HEK293 (cell line): ENCODE results near the gene ANKRD22.

Experiments
- CTCF ChIA-PET: fragments of 350-600 bp; formaldehyde crosslinking; extraction: SDS; loops from one replicate; lab custom pipeline; 2021; ENCODE audit warnings: antibody characterized with exemption; lab: Yijun Ruan, JAX
- POLR2A ChIA-PET: fragments of 300-600 bp; formaldehyde crosslinking; extraction: SDS; loops from one replicate; lab custom pipeline; 2020; ENCODE audit warnings: antibody characterized with exemption, inconsistent platforms; lab: Yijun Ruan, JAX
- H3K27ac ChIP-seq: fragments of 200-500 bp; sonication (Bioruptor generic); 2 replicates; pipeline ENCODE4 v1.5.1; 2014; ENCODE audit warnings: low read depth, low read length, control low read depth, inconsistent platforms; ENCODE audit errors: extremely low read depth
- H3K36me3 ChIP-seq, 2 experiments: fragments of 200-500 bp in 1 of 2; sonication (Bioruptor generic) in 1 of 2; 1 replicate in 1 of 2; 2 replicates in 1 of 2; pipeline ENCODE4 v1.5.1; 2014 to 2017; ENCODE audit warnings: inconsistent platforms in 2 of 2, low read length in 2 of 2; ENCODE audit not compliant: control insufficient read depth in 2 of 2, insufficient read depth in 1 of 2
- H3K4me1 ChIP-seq: fragments of 200-500 bp; sonication (Bioruptor generic); 2 replicates; pipeline ENCODE4 v1.5.1; 2014; ENCODE audit warnings: mild to moderate bottlenecking, low read length, inconsistent platforms; ENCODE audit not compliant: control insufficient read depth, insufficient read depth
- H3K4me3 ChIP-seq: 2 replicates; pipeline ENCODE4 v1.5.1; 2011; ENCODE audit warnings: low read depth, mild to moderate bottlenecking, control low read depth, low read length, moderate library complexity
- H3K9me3 ChIP-seq: fragments of 200-500 bp; sonication (Bioruptor generic); 2 replicates; pipeline ENCODE4 v1.5.1; 2014; ENCODE audit warnings: low read depth, low read length, inconsistent platforms; ENCODE audit not compliant: control insufficient read depth, insufficient read depth
- FEZF1 ChIP-seq: fragments of 450-650 bp; formaldehyde crosslinking; IDR thresholded peaks from 2 replicates; pipeline ENCODE4 v1.5.1; 2016; ENCODE audit warnings: missing biosample characterization, missing genetic modification characterization
- GLIS1 ChIP-seq: fragments of 450-650 bp; formaldehyde crosslinking; IDR thresholded peaks from 2 replicates; pipeline ENCODE4 v1.5.1; 2016; ENCODE audit warnings: missing biosample characterization, missing genetic modification characterization
- GLIS2 ChIP-seq: fragments of 450-650 bp; formaldehyde crosslinking; IDR thresholded peaks from 2 replicates; pipeline ENCODE4 v1.5.1; 2016; ENCODE audit warnings: missing biosample characterization, missing genetic modification characterization
- PRDM10 ChIP-seq: fragments of 450-650 bp; formaldehyde crosslinking; IDR thresholded peaks from 2 replicates; pipeline ENCODE4 v1.5.1; 2016; ENCODE audit warnings: missing biosample characterization, missing genetic modification characterization
- YY1 ChIP-seq: fragments of 450-650 bp; formaldehyde crosslinking; IDR thresholded peaks from 2 replicates; pipeline ENCODE4 v1.5.1; 2018; ENCODE audit warnings: missing biosample characterization, missing genetic modification characterization
- ZBTB21 ChIP-seq: fragments of 450-650 bp; formaldehyde crosslinking; IDR thresholded peaks from 2 replicates; pipeline ENCODE4 v1.5.1; 2017; ENCODE audit warnings: missing biosample characterization, missing genetic modification characterization
- ZNF132 ChIP-seq: fragments of 450-650 bp; formaldehyde crosslinking; IDR thresholded peaks from 2 replicates; pipeline ENCODE4 v1.5.1; 2017; ENCODE audit warnings: missing biosample characterization, missing genetic modification characterization, borderline replicate concordance
- ZNF214 ChIP-seq: fragments of 450-650 bp; formaldehyde crosslinking; IDR thresholded peaks from 2 replicates; pipeline ENCODE4 v1.5.1; 2017; ENCODE audit warnings: missing biosample characterization, mild to moderate bottlenecking, missing genetic modification characterization, borderline replicate concordance
- ZNF274 ChIP-seq, 2 experiments: fragments of 200-500 bp in 1 of 2; fragments of 450-650 bp in 1 of 2; sonication (Bioruptor generic) in 1 of 2; formaldehyde crosslinking in 1 of 2; IDR thresholded peaks; 2 replicates each; pipeline versions ENCODE4 v1.5.1 to v1.6.1; 2014 to 2016; ENCODE audit warnings: borderline replicate concordance in 1 of 2, inconsistent platforms in 1 of 2, low read length in 1 of 2, missing biosample characterization in 1 of 2, missing genetic modification characterization in 1 of 2
- ZNF292 ChIP-seq: fragments of 450-650 bp; formaldehyde crosslinking; IDR thresholded peaks from 2 replicates; pipeline ENCODE4 v1.5.1; 2016; ENCODE audit warnings: low read depth, missing biosample characterization, missing genetic modification characterization, borderline replicate concordance
- ZNF449 ChIP-seq: fragments of 450-650 bp; formaldehyde crosslinking; IDR thresholded peaks from 2 replicates; pipeline ENCODE4 v1.5.1; 2017; ENCODE audit warnings: missing biosample characterization, mild to moderate bottlenecking, missing genetic modification characterization, moderate library complexity
- ZNF585B ChIP-seq: fragments of 450-650 bp; formaldehyde crosslinking; IDR thresholded peaks from 2 replicates; pipeline ENCODE4 v1.5.1; 2016; ENCODE audit warnings: missing biosample characterization, missing genetic modification characterization
- ZSCAN4 ChIP-seq: fragments of 450-650 bp; formaldehyde crosslinking; IDR thresholded peaks from 2 replicates; pipeline ENCODE4 v1.5.1; 2017; ENCODE audit warnings: missing biosample characterization, missing genetic modification characterization

ANKRD22 gene

GRCh38 chr10:88895250-88895649 lies 43.6 kb upstream of the ANKRD22 start (continued):
- no peak for TF ChIP-seq FEZF1 (tag by site-specific recombination)

GRCh38 chr10:88893611-88894010 lies 42.0 kb upstream of the ANKRD22 start:
- ChIA-PET CTCF (interaction anchor here (1.1 to 1.3 kb wide), 2 partner anchors 57 to 58 kb away, joined by 4 to 5 read pairs; no protein-coding TSS in a partner anchor), POLR2A (interaction anchor here (1.4 kb wide), 1 partner anchor 13 kb away, joined by 4 read pairs; the partner anchor contains the start of gene STAMBPL1)
- Histone ChIP-seq H3K4me1 (peaks cover 30% of the 10 kb centered on the region), H3K9me3 (no peaks in the 10 kb centered on the region), H3K27ac (no peak overlapping the region), H3K36me3 (no peaks in the 10 kb centered on the region), H3K4me3 (no peak overlapping the region)
- TF ChIP-seq ZNF214 (tag by site-specific recombination) (no peak), FEZF1 (tag by site-specific recombination) (0 out of 2 replicates have a peak, but pooled peaks have one; percentile 10)
- TF ChIP-seq, all 188 proteins: peak for 1

- Histone ChIP-seq H3K9me3 (no peaks in the 10 kb centered on the region), H3K4me3 (no peak overlapping the region), H3K4me1 (peaks cover 24% of the 10 kb centered on the region), H3K36me3 (no peaks in the 10 kb centered on the region), H3K27ac (no peak overlapping the region)
- TF ChIP-seq YY1 (no peak), ZNF449 (no peak), ZNF292 (tag by site-specific recombination) (no peak), GLIS1 (0 out of 2 replicates have a peak, but pooled peaks have one; percentile 17), GLIS2 (tag by site-specific recombination) (no peak), ZBTB21 (tag by site-specific recombination) (no peak), ZNF585B (no peak), ZNF132 (no peak), PRDM10 (tag by site-specific recombination) (peak; percentile 81), ZSCAN4 (tag by site-specific recombination) (peak; percentile 79), ZNF274 (IDR thresholded peaks at IDR 0.05; ENCODE audit: low read length) (no peak), ZNF274 (tag by site-specific recombination; IDR thresholded peaks at IDR 0.05; ENCODE audit: borderline replicate concordance) (no peak)
- POLR2A ChIA-PET = no interaction called here
- CTCF ChIA-PET = interaction anchor here (0.6 to 1.3 kb wide), 5 partner anchors 41 to 59 kb away, joined by 3 to 5 read pairs (median 4); no protein-coding TSS in a partner anchor
These were observed 40.8 kb upstream of the ANKRD22 start for GRCh38 chr10:88892222-88892967.
